ENCODE data around the gene NR2C2.
A peak's percentile ranks its signal among the peaks of the same experiment; 100 is the strongest.
"Not testable (repeated sequence)": the region's sequence is repeated elsewhere in the genome, so short reads cannot be mapped to it uniquely, and the experiment has no call there.

Gene NR2C2

DNA sequence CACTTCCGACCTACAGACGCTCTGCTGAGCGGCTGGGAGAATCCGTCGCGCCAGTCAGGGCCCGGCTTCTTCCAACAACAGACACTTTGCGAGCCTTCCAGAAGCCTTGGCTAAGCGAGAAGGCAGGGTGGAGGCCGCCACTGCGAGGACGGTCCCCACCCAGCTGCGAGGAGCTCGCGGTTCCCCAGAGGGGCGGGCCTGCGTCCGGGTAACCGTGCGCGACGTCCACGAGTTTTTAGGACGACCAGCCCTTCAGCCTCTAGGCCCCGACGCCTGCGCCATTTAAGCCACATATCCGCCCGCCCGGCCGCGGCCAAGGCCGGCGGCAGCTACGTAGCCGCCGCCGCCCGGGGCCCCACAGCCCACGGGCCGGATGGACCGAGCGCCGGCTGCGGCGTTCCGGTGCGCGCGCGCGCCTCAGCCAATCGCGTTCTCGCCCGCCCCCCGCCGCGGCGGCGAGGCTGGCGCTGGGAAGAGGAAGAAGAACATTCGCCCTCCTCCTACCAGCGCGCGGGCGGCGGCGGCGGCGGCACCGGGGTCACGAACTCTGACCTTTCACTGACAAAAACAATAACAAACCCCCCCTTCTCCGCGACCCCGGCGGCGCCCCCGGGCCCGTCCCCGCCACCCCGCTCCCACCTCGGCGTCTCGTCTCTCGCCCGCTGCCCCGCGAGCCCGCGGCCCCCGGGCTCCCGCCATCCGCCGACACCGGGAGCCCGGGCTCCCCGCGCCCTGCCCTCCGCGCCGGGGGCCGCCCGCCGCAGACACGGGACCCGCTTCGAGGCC lies at the start of gene NR2C2:
Gene NR2C2, plus strand, starts transcription at position 484 of the 786 bp plus-strand sequence. CDS start 56,332 bp downstream, outside the sequence.
- DNase-seq (ENCODE audit: low spot score): peak; percentile 96

- DNase-seq (ENCODE audit: low spot score): no peak
Observed at GRCh38 chr3:14898929-14899328, 48.5 kb upstream of the NR2C2 start.

DNA sequence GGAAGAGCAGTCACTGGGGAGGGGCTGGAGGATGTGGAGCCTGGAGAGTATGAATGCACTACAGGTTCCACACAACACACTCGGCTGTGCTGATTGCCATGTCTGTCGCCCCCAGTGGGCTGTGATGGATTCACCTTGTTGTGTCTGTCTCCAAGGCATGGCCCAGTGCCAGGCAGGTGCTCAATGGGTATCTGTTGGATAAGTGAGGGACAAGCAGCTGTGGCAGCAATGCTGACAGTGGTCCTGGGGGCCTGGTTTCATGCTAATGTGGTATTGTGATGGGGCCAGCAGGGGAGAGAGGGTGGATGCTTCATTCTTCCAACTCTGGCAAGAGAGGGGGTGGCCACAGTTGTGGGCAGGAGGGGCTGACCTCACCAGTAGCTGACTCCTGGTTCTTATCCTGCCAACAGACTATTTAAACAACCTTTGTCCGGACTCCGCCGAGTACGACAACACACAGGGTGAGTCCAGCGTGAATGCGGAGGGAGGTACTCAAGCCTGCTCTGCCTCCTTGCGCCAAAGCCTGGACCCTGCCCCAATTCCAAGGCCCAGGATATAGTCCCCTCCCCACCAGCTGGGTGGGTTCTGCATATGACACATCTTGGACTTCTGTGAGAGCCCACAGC lies 47.3 kb upstream of the NR2C2 start:
- DNase-seq (ENCODE audit: low spot score): peak; percentile 54

DNA sequence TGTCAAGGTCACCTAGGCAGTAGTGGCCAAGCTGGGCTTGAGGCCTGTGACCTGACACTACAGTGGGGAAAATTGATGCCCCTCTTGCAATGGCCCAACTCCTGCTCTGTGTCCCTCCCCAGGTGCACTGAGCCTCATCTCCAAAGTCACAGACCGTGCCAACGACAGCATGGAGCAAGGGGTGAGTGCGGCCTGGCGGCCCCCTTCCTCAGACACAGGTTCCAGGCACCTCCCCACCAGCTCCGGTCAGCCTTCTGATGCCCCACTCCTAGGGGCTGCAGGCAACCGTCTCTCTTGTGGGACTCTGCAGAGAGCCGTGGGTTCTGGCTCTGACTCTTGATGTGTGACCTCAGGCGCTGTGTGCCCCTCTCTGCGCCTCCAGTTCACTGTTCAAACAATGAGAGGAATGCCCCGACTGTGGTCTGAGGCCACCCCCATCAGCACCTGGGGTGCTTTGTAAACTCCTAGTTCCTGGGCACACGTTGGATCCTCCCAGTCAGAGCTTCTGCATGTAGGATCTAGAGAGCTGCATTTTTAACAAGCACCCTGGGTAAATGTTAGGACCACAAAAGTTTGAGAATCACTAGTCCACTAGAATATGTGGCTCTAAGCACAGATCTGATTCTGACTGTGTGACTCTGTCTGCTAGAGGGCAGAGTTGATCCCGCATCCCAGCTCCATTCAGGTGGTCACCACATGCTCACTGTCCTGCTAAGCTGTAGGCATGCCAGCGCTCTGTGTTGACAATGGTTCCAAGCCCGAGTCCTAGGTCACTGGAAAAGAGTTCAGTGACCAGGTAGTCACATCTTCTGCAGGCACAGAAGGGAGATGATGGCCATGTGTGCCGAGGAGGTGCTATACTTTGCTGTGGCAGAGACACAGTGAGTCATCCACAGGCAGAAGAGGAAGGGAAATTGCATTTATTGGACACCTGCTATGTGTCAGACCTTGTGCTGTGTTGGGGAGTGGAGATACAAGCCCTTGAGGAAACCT lies 46.2 kb upstream of the NR2C2 start:
- peak; percentile 32 for DNase-seq (ENCODE audit: low spot score)

GRCh38 chr3:14902719-14903118 lies 44.7 kb upstream of the NR2C2 start:
- DNase-seq (ENCODE audit: low spot score): no peak

DNA sequence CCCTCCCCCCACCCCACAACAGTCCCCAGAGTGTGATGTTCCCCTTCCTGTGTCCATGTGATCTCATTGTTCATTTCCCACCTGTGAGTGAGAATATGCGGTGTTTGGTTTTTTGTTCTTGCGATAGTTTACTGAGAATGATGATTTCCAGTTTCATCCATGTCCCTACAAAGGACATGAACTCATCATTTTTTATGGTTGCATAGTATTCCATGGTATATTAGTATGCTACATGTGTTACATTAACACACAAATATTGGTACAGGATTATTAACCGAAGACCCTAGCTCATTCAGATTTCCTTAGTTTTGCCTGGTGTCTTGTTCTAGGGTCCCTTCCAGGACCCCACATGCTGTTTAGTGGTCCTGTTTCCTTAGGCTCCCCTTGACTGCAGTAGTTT lies 43.9 kb upstream of the NR2C2 start:
- DNase-seq (ENCODE audit: low spot score): not testable (repeated sequence)

DNA sequence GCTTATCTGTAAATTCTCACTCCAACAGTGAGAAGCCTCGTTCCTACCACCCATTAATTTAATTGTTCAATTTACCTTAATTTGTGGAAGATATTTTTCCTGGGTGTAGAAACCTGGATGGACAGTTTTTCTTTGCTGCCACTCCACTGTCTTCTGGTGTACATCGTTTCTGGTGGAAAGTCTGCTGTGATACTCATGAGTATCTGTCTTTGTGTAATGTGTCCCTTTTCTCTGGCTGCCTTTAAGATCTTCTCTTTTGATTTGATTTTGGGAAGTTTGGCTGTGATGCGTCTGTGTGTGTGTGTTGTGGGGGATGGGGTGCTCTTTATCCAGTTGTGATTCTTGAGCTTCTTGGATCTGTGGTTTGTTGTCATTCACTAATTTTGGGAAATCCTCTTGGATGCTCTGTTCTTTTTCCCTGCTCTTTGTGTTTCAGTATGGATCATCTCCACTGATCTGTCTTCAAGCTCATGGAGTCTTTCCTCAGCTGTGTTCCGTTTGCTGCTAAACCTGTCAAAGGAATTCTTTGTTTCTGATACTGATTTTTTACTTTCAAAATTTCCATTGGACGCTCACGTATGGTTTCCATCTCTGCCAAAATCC lies 42.2 kb upstream of the NR2C2 start:
- DNase-seq (ENCODE audit: low spot score): no peak

DNA sequence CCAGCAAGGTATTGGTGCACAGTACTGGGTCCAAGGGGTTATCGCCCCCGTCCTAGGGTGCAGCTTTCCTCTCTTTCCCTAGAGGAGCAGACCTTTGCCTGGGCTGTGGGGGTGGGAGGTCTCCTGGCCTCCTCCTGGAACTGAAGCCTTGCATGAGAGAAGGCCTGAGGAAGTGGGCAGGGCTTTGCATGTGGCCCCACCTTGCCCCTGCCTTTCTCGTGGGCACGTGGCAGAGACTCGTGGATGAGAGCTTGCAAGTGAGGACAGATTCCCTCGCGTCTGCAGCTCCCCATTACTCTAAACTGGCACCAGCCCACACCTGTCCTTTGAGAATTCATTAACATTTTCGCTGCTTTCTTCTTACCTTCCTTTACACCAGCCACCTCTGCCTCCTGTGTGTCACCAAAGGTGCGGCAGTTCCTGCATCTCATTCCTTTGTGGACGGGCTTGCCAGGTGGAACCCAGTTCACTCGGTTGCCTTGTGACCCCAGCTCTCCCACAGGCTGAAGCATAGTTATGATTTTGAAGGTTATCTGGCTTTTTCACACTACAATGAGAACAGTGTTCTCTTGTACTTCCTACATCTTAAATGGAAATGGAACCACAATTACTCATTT lies 40.9 kb upstream of the NR2C2 start:
- no peak for DNase-seq (ENCODE audit: low spot score)

- no peak for DNase-seq (ENCODE audit: low spot score)
Observed at GRCh38 chr3:14907043-14907966, 40.1 kb upstream of the NR2C2 start.

DNA sequence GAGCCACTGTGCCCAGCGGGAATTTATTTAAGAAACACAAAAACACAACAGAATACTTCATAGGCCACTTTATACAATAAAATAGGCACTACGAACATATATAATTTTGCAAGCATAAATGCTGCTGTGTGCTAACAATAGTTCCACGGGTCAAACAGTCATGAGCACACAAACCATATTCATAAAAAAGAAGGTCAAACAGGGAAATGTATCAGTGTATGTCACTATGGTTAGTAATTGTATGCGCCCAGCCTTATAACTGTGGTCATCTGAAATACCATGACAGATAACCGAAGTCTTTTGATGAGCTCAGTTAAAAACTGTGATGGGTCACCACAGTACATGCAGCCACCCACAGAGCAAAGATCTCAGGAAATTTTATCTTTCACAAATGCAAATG lies 38.1 kb upstream of the NR2C2 start:
- DNase-seq (ENCODE audit: low spot score): no peak

GRCh38 chr3:14911651-14912050 lies 35.7 kb upstream of the NR2C2 start:
- no peak for DNase-seq (ENCODE audit: low spot score)

DNA sequence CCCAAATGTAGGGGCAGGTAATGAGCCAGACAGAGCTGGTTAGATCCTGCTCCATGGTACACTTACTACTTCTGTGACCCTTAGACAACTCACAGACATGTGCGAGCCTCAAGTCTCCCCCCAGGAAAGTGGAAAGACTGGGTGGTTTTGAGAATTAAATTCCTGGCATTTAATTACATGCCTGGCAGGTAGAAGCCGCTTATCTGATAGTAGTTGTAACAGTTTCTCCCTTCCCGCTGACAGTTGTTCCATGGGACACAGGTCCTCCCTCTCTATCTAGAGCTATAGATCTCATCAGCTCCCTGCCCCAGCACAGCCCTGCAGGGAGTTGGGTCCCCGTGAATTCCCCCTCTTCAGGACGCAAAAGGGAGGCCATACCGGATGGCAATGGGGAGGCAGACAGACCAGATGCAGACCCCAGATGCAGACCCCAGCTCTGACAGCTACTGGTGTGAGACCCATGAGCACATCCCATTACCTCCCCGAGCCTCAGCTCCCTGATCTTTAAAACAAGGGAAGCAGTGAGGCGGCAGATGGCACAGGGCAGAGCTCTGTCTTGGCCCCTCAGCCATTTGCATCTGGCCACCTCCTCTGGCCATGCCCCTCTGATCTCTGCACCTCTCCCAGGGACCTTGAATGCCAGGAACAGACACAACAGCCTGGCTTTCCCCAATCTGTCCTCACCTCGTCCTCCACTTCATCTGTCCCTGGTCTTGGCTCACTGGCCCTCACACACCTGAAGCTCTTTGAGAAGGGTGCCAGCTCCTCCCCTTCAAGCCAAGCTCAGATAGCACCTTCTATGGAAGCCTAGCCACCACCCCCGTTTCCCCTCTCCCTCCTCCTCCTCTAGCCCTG lies 34.1 kb upstream of the NR2C2 start:
- DNase-seq (ENCODE audit: low spot score): no peak

- peak; percentile 57 for DNase-seq (ENCODE audit: low spot score)
Observed at GRCh38 chr3:14913926-14914778, 33.2 kb upstream of the NR2C2 start.

GRCh38 chr3:14914779-14915117 lies 32.6 kb upstream of the NR2C2 start:
- DNase-seq (ENCODE audit: low spot score): no peak

DNA sequence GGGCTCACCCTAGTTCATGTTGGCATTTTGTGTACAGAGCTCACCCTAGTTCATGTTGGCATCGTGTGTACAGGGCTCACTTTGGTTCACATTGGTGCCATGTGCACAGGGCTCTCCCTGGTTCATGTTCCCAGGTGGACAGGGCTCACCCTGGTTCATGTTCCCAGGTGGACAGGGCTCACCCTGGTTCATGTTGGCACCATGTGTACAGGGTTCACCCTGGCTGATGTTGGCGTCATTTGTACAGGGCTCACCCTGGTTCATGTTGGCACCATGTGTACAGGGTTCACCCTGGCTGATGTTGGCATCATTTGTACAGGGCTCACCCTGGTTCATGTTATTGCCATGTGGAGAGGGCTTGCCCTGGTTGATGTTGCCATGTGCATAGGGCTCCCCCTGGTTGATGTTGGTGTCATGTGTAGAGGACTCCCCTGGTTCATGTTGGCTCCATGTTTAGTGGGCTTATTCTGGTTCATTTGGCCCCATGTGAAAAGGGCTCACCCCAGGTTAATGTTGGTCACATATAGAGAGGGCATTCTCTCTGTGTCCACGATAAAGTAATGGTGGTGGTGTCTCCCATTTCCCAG lies 31.7 kb upstream of the NR2C2 start:
- no peak for DNase-seq (ENCODE audit: low spot score)

DNA sequence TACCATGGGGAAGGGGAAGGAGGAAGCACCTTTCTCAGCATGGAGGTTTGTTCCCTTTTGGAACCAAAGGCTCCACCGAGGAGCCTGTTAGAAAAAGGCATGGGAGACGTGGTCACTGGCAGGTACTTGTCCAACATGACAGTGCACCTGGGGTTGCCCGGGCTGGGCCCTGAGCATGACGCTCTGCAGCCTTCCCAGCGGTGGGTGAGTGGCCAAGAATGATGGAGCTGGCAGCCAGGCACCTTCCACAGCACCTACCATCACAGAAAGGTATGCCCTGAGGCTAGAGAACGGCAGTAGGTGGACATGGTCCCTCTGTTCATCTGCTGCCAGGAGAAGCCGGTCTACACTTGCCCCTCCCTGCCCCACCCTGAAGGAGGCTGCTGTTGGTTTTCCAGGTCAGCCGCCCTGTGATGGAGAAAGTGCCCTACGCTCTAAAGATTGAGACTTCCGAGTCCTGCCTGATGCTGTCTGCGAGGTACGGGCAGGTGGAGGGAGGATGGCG lies 29.0 kb upstream of the NR2C2 start:
- DNase-seq (ENCODE audit: low spot score): no peak

GRCh38 chr3:14920536-14920935 lies 26.8 kb upstream of the NR2C2 start:
- no peak for DNase-seq (ENCODE audit: low spot score)

GRCh38 chr3:14921034-14921616 lies 26.3 kb upstream of the NR2C2 start:
- peak; percentile 90 for DNase-seq (ENCODE audit: low spot score)

Measured in iPS-NIHi11 (cell line).